ENCODE measurements around the gene U2AF1L4. TPM values are rescaled to one million over a fixed set of nuclear protein-coding genes. Genes with fewer than 3 reads are reported as not detected.

The U2AF1L4 gene
- total RNA-seq, 1 donor from 2014 or later = not detected

- Histone ChIP-seq H3K4me1 (no peaks in the 10 kb centered on the region), H3K36me3 (peaks cover 9 to 22% of the 10 kb centered on the region in 2 donors), H3K9me3 (no peaks in the 10 kb centered on the region), H3K27ac (no peak overlapping the region), H3K27me3 (no peaks in the 10 kb centered on the region), H3K4me3 (no peak overlapping the region)
- no peak for DNase-seq (ENCODE audit: low spot score in 2 of 2)
- intact Hi-C loops (cut with DNase I) = no loop called here
- TF ChIP-seq, protein P1, sequence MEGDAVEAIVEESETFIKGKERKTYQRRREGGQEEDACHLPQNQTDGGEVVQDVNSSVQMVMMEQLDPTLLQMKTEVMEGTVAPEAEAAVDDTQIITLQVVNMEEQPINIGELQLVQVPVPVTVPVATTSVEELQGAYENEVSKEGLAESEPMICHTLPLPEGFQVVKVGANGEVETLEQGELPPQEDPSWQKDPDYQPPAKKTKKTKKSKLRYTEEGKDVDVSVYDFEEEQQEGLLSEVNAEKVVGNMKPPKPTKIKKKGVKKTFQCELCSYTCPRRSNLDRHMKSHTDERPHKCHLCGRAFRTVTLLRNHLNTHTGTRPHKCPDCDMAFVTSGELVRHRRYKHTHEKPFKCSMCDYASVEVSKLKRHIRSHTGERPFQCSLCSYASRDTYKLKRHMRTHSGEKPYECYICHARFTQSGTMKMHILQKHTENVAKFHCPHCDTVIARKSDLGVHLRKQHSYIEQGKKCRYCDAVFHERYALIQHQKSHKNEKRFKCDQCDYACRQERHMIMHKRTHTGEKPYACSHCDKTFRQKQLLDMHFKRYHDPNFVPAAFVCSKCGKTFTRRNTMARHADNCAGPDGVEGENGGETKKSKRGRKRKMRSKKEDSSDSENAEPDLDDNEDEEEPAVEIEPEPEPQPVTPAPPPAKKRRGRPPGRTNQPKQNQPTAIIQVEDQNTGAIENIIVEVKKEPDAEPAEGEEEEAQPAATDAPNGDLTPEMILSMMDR (IDR thresholded peaks at IDR 0.05) = no peak
Measured at GRCh38 chr19:35787227-35787799, 42.1 kb upstream of the U2AF1L4 start.

DNA sequence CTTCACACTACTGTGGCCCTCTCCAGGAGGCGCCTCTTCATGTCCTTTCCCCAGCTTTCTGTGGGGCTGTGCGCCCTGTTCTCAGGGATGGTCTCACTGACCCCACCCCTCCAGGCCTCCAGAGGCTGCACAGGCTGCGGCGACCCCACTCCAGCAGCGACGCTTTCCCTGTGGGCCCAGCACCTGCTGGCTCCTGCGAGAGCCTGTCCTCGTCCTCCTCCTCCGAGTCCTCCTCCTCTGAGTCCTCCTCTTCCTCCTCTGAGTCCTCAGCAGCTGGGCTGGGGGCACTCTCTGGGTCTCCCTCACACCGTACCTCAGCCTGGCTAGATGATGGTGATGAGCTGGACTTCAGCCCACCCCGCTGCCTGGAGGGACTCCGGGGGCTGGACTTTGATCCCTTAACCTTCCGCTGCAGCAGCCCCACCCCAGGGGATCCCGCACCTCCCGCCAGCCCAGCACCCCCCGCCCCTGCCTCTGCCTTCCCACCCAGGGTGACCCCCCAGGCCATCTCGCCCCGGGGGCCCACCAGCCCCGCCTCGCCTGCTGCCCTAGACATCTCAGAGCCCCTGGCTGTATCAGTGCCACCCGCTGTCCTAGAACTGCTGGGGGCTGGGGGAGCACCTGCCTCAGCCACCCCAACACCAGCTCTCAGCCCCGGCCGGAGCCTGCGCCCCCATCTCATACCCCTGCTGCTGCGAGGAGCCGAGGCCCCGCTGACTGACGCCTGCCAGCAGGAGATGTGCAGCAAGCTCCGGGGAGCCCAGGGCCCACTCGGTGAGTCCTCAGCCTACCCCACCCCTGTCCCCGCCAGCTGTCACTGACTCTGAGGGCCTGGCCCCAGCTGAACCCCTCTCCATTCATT lies 41.3 kb upstream of the U2AF1L4 start:
- peaks cover 10 to 28% of the 10 kb centered on the region in 2 donors for H3K36me3 ChIP-seq
- intact Hi-C loops (cut with DNase I) = no loop called here

DNA sequence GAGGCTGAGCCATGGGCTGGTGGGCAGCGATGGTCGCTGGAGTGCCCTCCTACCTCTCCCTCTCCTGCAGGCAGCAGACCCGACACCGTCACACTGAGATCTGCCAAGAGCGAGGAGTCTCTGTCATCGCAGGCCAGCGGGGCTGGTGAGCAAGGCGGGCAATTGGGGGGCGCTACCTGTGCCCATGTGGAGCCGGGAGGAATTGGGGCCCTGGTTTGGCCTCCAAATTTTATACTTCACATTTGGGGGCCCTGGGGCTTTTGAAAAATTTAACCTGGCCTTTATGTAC lies 40.1 kb upstream of the U2AF1L4 start:
- H3K36me3 ChIP-seq = peaks cover 19 to 40% of the 10 kb centered on the region in 2 donors
- no peak for DNase-seq (ENCODE audit: low spot score in 2 of 2)
- H3K4me1 ChIP-seq = no peaks in the 10 kb centered on the region
- H3K9me3 ChIP-seq = no peaks in the 10 kb centered on the region
- TF ChIP-seq, protein P1 (IDR thresholded peaks at IDR 0.05) = no peak
- no peak overlapping the region for H3K27ac ChIP-seq
- H3K4me3 ChIP-seq = no peak overlapping the region
- intact Hi-C loops (cut with DNase I) = no loop called here
- no peaks in the 10 kb centered on the region for H3K27me3 ChIP-seq

More for the DNA sequence above, 41.3 kb upstream of the U2AF1L4 start:
- Histone ChIP-seq H3K4me3 (no peak overlapping the region), H3K9me3 (no peaks in the 10 kb centered on the region), H3K27ac (no peak overlapping the region), H3K27me3 (no peaks in the 10 kb centered on the region), H3K4me1 (no peaks in the 10 kb centered on the region)
- TF ChIP-seq, protein P1 (IDR thresholded peaks at IDR 0.05) = no peak
- DNase-seq (ENCODE audit: low spot score in 2 of 2) = no peak

DNA sequence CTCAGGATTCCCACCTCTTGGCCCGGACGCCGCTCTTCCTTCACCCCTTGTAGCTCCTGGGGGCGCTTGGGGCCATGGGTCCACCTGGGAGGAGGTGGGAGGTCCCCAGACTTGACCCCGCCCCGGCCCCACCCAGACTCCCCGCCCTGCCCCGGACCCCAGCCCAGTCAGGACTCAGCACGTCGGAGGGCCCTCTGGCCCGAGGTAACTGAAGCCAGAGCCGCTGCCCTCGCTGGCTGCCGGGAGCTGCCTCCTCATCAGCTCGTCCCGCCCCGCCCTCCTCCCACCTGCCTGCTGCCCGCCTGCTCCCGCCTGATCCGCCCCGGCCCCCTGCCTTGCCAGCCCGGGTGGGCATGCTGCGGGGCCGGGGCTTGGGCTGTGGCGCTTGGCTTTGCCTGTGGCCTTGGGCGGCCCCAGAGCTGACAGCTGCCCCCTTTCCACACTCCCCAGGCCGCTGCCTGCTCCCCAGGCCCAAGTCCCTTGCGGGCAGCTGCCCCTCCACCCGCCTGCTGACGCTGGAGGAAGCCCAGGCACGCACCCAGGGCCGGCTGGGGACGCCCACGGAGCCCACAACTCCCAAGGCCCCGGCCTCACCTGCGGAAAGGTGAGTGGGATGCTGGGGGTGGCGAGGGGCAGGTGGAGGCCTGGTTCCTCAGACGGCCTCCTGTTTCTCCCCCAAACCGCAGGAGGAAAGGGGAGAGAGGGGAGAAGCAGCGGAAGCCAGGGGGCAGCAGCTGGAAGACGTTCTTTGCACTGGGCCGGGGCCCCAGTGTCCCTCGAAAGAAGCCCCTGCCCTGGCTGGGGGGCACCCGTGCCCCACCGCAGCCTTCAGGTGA lies 39.5 kb upstream of the U2AF1L4 start:
- H3K4me1 ChIP-seq = no peaks in the 10 kb centered on the region
- H3K27me3 ChIP-seq = no peaks in the 10 kb centered on the region
- peaks cover 22 to 46% of the 10 kb centered on the region in 2 donors for H3K36me3 ChIP-seq
- no peak overlapping the region for H3K4me3 ChIP-seq
- no peak overlapping the region for H3K27ac ChIP-seq
- TF ChIP-seq, protein P1 (IDR thresholded peaks at IDR 0.05) = no peak
- DNase-seq (ENCODE audit: low spot score in 2 of 2) = no peak
- intact Hi-C loops (cut with DNase I) = no loop called here
- no peaks in the 10 kb centered on the region for H3K9me3 ChIP-seq

- peaks cover 22 to 48% of the 10 kb centered on the region in 2 donors for H3K36me3 ChIP-seq
- no peaks in the 10 kb centered on the region for H3K9me3 ChIP-seq
- no peaks in the 10 kb centered on the region for H3K4me1 ChIP-seq
- TF ChIP-seq, protein P1 (IDR thresholded peaks at IDR 0.05) = no peak
- intact Hi-C loops (cut with DNase I) = no loop called here
- no peak overlapping the region for H3K4me3 ChIP-seq
- no peaks in the 10 kb centered on the region for H3K27me3 ChIP-seq
- H3K27ac ChIP-seq = no peak overlapping the region
- DNase-seq (ENCODE audit: low spot score in 2 of 2) = no peak
Measured at GRCh38 chr19:35783469-35784434, 38.5 kb upstream of the U2AF1L4 start.

Data from ascending aorta (tissue), 2 donors.